Measurements from ENCODE around the gene SAPCD1. TPM values are rescaled to one million over a fixed set of nuclear protein-coding genes. Genes with fewer than 3 reads are reported as not detected.
A peak's percentile ranks its signal among the peaks of the same experiment; 100 is the strongest.
"Not testable (repeated sequence)": the region's sequence is repeated elsewhere in the genome, so short reads cannot be mapped to it uniquely, and the experiment has no call there.

Gene SAPCD1
- total RNA-seq, 1 donor from 2014 or later = 21.3 TPM

DNA sequence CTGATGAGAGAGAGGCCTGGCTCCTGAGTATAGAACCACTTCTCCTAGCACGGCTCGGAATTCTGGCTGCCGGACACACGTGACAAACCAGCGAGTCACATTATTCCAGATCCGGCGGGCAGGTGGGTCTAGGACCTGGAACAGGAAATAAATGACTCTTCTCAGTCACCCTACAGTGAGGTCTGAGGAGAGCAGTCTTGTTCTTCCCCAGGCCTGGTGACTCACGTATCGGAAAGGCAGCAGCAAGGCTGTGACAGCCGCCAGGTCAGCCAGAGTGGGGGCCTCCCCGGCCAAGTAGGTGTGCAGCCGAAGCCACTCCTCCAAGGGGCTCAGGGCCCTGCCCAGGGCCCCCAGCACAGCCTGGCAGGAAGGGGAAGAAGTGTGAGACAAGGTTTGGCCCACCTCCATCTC, 30.3 kb downstream of the SAPCD1 start:
- no peaks in the 10 kb centered on the region for H3K9me3 Mint-ChIP-seq
- peaks cover 28% of the 10 kb centered on the region for H3K4me1 Mint-ChIP-seq
- peaks cover 15% of the 10 kb centered on the region for H3K36me3 Mint-ChIP-seq (ENCODE audit: low read depth)
- no peak for DNase-seq (ENCODE audit: low read depth, low spot score)
- H3K27ac Mint-ChIP-seq (ENCODE audit: unreplicated experiment) = peak overlapping the region; percentile 50
- TF ChIP-seq, protein P1, sequence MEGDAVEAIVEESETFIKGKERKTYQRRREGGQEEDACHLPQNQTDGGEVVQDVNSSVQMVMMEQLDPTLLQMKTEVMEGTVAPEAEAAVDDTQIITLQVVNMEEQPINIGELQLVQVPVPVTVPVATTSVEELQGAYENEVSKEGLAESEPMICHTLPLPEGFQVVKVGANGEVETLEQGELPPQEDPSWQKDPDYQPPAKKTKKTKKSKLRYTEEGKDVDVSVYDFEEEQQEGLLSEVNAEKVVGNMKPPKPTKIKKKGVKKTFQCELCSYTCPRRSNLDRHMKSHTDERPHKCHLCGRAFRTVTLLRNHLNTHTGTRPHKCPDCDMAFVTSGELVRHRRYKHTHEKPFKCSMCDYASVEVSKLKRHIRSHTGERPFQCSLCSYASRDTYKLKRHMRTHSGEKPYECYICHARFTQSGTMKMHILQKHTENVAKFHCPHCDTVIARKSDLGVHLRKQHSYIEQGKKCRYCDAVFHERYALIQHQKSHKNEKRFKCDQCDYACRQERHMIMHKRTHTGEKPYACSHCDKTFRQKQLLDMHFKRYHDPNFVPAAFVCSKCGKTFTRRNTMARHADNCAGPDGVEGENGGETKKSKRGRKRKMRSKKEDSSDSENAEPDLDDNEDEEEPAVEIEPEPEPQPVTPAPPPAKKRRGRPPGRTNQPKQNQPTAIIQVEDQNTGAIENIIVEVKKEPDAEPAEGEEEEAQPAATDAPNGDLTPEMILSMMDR (conservative IDR thresholded peaks at IDR 0.05) = no peak
- no peaks in the 10 kb centered on the region for H3K27me3 Mint-ChIP-seq (ENCODE audit: low read depth)
- H3K4me3 Mint-ChIP-seq = peak overlapping the region; percentile 49

DNA sequence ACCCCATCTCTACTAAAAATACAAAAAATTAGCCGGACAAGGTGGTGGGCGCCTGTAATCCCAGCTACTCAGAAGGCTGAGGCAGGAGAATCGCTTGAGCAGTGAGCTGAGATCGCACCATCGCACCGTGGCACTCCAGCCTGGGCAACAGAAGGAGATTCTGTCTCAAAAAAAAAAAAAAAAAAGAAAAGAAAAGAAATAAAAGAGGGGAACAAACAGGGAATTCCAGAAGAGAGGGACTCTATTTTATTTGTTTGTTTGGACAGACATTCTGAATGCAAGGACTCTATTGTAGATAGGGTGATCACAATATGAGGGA, 31.4 kb downstream of the SAPCD1 start:
- Mint-ChIP-seq H3K27ac (ENCODE audit: unreplicated experiment) (peak overlapping the region; percentile 85), H3K4me3 (peak overlapping the region; percentile 99), H3K36me3 (ENCODE audit: low read depth) (peaks cover 17% of the 10 kb centered on the region), H3K4me1 (peaks cover 28% of the 10 kb centered on the region)
- not testable (repeated sequence) for H3K9me3 Mint-ChIP-seq; DNase-seq (ENCODE audit: low read depth, low spot score); H3K27me3 Mint-ChIP-seq (ENCODE audit: low read depth)

DNA sequence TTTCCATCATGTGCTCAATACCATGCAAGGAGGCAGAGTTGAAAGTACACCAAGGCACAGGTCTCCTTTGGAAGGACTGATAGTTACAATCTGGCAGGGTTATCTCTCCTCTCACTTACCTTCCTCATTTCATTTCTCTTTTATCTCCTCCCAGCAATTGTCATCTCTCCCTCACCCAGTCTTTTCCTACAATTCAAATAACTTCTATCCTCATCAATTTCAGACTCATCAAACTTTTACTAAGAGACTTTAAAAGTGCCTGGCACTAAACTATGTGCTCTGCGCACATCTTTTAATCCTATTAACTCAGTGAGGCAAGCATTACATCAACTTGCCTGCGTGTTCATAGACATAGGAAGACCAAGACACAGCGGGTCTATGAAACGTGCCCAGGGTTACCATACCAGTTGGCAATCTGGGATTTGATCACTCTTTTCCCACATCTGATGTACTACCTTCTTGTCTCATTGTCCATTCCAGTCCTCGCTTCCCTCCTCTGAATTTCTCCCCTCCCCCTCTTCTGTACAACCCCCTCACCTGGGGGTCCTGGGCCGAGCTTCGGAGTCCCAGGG, 31.9 kb downstream of the SAPCD1 start:
- H3K4me1 Mint-ChIP-seq = peaks cover 28% of the 10 kb centered on the region
- TF ChIP-seq, protein P1 (conservative IDR thresholded peaks at IDR 0.05) = no peak
- peak overlapping the region; percentile 85 for H3K27ac Mint-ChIP-seq (ENCODE audit: unreplicated experiment)
- no peak for DNase-seq (ENCODE audit: low read depth, low spot score)
- H3K4me3 Mint-ChIP-seq = peak overlapping the region; percentile 99
- H3K27me3 Mint-ChIP-seq (ENCODE audit: low read depth) = no peaks in the 10 kb centered on the region
- H3K36me3 Mint-ChIP-seq (ENCODE audit: low read depth) = peaks cover 13% of the 10 kb centered on the region
- no peaks in the 10 kb centered on the region for H3K9me3 Mint-ChIP-seq

DNA sequence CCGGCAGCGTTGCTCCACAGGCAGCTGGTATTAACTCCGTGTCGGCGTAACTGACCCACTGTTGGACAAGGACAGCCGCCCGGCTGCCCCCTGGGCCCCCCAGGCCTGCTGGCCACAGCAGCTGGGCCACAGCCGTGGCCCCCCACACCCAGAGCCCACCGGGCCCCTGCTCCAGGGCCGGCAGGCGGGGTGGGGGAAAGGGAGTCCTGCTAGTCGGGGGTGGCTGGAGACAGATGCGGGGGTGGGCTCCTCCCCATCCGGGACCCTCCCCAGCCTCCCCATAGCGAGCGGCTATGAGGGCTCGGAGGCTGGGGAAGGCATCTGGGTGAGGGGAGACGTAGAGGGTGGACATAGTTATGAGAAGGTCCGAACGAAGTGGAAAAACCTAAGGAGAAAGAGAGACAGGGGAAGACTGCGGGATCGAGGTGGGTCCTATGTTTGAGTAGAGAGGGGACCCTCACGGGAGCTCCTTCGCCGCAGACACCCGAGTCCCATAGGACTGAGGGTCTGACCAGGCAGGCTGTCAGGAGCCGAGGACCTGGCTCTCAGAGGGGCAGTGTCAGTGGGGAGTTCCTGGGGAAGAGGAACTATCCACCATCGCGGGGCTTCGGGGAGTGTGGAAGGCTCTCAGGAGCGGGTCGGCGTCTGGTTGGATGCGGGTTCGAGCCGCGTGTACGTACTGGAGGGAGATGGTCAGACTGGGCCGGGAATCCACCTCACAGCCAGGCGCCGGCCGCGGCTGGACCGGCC, 32.6 kb downstream of the SAPCD1 start:
- H3K4me3 Mint-ChIP-seq = peak overlapping the region; percentile 99
- peaks cover 28% of the 10 kb centered on the region for H3K4me1 Mint-ChIP-seq
- peaks cover 10% of the 10 kb centered on the region for H3K36me3 Mint-ChIP-seq (ENCODE audit: low read depth)
- DNase-seq (ENCODE audit: low read depth, low spot score) = no peak
- H3K27ac Mint-ChIP-seq (ENCODE audit: unreplicated experiment) = peak overlapping the region; percentile 100
- H3K9me3 Mint-ChIP-seq = no peaks in the 10 kb centered on the region
- H3K27me3 Mint-ChIP-seq (ENCODE audit: low read depth) = no peaks in the 10 kb centered on the region
- TF ChIP-seq, protein P1 (conservative IDR thresholded peaks at IDR 0.05) = no peak

DNA sequence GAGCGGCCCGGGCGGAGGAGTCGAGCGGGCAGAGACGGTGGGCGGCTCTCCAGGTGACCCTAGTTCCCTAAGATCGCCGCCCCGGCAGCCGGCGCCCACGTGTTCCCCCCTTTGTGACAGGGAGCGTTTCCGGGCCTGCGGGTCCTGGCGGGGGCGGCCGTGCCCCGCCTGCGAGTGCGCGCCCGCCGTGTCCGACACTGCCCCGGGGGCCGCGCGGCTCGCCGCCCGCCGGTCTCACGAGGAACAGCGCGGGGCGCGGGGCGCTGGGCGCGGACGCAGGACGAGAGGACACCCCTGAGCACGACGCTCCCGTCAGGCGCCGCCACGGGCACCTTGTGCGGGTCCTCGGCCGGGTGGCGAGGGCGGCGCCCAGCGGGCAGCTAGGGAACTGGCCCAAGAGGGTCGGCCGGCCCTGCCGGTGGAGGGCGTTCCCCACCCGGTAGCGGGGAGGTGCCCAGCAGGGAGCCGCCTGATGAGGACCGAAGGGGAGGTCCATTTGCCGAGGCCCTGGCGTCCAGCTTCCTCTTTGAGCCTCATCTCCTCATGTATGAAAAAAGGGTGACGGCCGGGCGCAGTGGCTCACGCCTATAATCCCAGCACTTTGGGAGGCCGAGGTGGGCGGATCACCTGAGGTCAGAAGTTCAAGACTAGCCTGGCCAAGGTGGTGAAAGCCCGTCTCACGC, 33.3 kb downstream of the SAPCD1 start, which contains the start of gene VARS1:
Gene VARS1 (minus strand): TSS at position 137 of the 683 bp plus-strand sequence. CDS start 535 bp downstream, outside the sequence.
- Mint-ChIP-seq H3K4me3 (peak within 1 kb of the TSS; percentile 99), H3K27me3 (ENCODE audit: low read depth) (no peaks in the 10 kb centered on the region), H3K27ac (ENCODE audit: unreplicated experiment) (peak within 1 kb of the TSS; percentile 100), H3K36me3 (ENCODE audit: low read depth) (peaks cover 8% of the 10 kb centered on the region), H3K9me3 (no peaks in the 10 kb centered on the region), H3K4me1 (peaks cover 28% of the 10 kb centered on the region)
- DNase-seq (ENCODE audit: low read depth, low spot score) = peak; percentile 86
- TF ChIP-seq, protein P1 (conservative IDR thresholded peaks at IDR 0.05) = peak; percentile 78
